K562 (cell line): ENCODE data around the gene UBL7.

ENCODE experiments used
- CTCF ChIP-seq, 3 experiments: IDR thresholded peaks in 2 of 3; conservative IDR thresholded peaks in 1 of 3; 2 replicates each; pipeline ENCODE4 v1.5.1; 2011 to 2012; ENCODE audit warnings: low read length in 3 of 3, mild to moderate bottlenecking in 3 of 3, control low read depth in 2 of 3, improper control_type of control experiment in 1 of 3, inconsistent platforms in 1 of 3, low read depth in 1 of 3, mixed read lengths in 1 of 3, moderate library complexity in 1 of 3; ENCODE audit not compliant: insufficient read depth in 2 of 3
- EZH2 ChIP-seq: IDR thresholded peaks from 2 replicates; pipeline ENCODE4 v1.6.1; 2012; ENCODE audit warnings: low read depth, mild to moderate bottlenecking, inconsistent platforms, low read length, borderline replicate concordance
- POLR2A ChIP-seq: fragments of 450-650 bp; conservative IDR thresholded peaks from 2 replicates; pipeline ENCODE4 v1.6.1; 2016
- RAD21 ChIP-seq, 2 experiments: fragments of 250-450 bp in 1 of 2; fragments of 450-650 bp in 1 of 2; sonication (Bioruptor Pico) in 1 of 2; formaldehyde crosslinking in 1 of 2; IDR thresholded peaks in 1 of 2; conservative IDR thresholded peaks in 1 of 2; 2 replicates each; pipeline versions ENCODE4 v1.4.0 to v1.8.0; 2020 to 2022; ENCODE audit warnings: mild to moderate bottlenecking in 2 of 2, moderate library complexity in 1 of 2
- USF2 ChIP-seq: sonication (generic); formaldehyde crosslinking; IDR thresholded peaks from 2 replicates; pipeline ENCODE4 v1.5.0; 2020; ENCODE audit warnings: missing genetic modification reagents
- ZNF175 ChIP-seq: fragments of 200-800 bp; sonication (Bioruptor generic); IDR thresholded peaks from 2 replicates; pipeline ENCODE4 v1.6.1; 2016; ENCODE audit warnings: low read depth, mild to moderate bottlenecking, missing genetic modification characterization, missing compliant biosample characterization

GRCh38 chr15:74425630-74426029 is 35.3 kb downstream of the UBL7 start:
- TF ChIP-seq POLR2A (no peak), USF2 (CRISPR knock-in tag) (no peak), EZH2 (no peak), ZNF175 (no peak), RAD21 (CRISPR knock-in tag; conservative IDR thresholded peaks at IDR 0.05 in 1 of 2, IDR thresholded peaks at IDR 0.05 in 1 of 2) (no peak), CTCF (IDR thresholded peaks at IDR 0.05 in 2 of 3, conservative IDR thresholded peaks at IDR 0.05 in 1 of 3; ENCODE audit: insufficient read depth in 2 of 3, low read depth in 1 of 3, low read length in 3 of 3) (no peak)
